ENCODE results near the gene PI4K2A. TPM values are rescaled to one million over a fixed set of nuclear protein-coding genes. Genes with fewer than 3 reads are reported as not detected.

Gene PI4K2A
- total RNA-seq, 2 experiments from 2014 or later, result 8.5 to 8.9 TPM

DNA sequence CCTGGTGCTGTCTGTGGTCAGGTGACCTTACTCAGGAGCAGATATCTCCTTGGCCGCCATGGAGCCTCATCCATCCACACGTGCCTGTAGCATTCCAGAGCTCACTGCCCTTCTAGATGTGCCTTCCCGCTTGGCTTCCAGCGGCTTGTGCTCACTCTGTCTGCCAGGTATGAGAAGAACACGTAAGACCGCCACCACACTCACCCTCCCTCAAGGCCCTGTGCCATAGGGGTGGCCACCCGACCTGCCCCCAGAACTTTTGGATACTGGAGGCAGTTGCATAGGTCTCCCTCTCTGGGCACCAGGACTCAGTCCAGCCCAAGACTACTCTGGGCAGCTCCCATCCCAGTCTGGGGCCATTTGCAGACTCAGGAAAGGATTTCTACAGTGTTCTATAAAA, 77.2 kb downstream of the PI4K2A start:
- Mint-ChIP-seq H3K9me3 (ENCODE audit: low read depth) (no peaks in the 10 kb centered on the region), H3K4me1 (peaks cover 11% of the 10 kb centered on the region), H3K27me3 (peaks cover 6% of the 10 kb centered on the region), H3K4me3 (no peak overlapping the region), H3K36me3 (ENCODE audit: low read depth) (no peaks in the 10 kb centered on the region), H3K27ac (no peak overlapping the region)
- ChIA-PET POLR2A (no interaction called here), CTCF (interaction anchor here (0.6 to 2.2 kb wide), 6 partner anchors 9 to 124 kb away, joined by 3 to 20 read pairs (median 4); partner anchors contain the start of gene AVPI1)
- intact Hi-C loops (cut with DNase I, micrococcal nuclease), result no loop called here
- ATAC-seq (no peak), DNase-seq (no peak)

DNA sequence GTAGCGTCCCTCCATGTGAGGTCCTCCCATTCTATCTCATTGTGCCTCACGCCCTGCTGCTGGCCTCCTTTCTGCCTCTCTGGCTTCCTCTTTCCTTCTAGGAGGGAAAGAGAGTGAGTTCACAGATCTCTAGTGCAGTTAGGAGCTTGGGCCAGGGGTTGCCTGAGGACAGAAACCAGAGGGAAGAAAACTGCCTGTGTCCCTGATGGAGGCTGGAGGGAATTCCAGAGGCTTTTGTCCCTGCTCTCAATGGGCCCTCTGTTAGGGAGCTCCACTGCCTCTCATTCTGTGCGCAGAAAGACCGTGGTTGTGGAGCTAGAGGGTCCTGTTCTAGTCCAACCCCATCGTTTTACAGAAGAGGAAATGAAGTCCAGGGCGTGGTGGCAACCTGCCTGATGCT, 77.7 kb downstream of the PI4K2A start:
- H3K27ac Mint-ChIP-seq, result no peak overlapping the region
- intact Hi-C loops (cut with DNase I, micrococcal nuclease), result no loop called here
- no peak overlapping the region for H3K4me3 Mint-ChIP-seq
- ATAC-seq (no peak), DNase-seq (no peak)
- no peaks in the 10 kb centered on the region for H3K36me3 Mint-ChIP-seq (ENCODE audit: low read depth)
- H3K9me3 Mint-ChIP-seq (ENCODE audit: low read depth), result no peaks in the 10 kb centered on the region
- ChIA-PET CTCF (interaction anchor here (0.7 to 2.0 kb wide), 3 partner anchors 9 to 125 kb away, joined by 3 to 8 read pairs (median 3); partner anchors contain the start of gene AVPI1), POLR2A (no interaction called here)
- peaks cover 2% of the 10 kb centered on the region for H3K27me3 Mint-ChIP-seq
- peaks cover 7% of the 10 kb centered on the region for H3K4me1 Mint-ChIP-seq

DNA sequence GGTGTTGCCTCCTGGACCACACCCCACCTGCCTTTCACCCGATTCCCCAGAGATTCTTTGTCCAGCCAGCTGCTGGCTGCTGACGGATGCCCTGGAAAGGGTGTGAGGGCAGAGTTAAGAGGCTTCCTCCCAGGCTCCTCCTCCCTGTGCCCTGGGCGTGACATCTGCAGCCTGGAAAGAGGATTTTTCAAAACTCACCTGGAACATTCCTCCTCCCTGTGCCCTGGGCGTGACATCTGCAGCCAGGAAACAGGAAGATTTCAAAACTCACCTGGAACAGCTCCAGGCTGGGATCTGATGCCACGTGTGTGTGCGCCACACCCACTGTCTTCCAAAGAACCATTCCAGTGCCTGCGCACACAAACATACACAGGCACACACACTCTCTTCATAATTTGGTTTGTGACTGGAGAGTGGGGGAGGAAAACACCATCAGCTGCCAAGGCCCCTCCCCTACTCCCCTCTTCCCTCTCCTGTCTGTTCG, 78.2 kb downstream of the PI4K2A start:
- Mint-ChIP-seq H3K4me3 (no peak overlapping the region), H3K4me1 (peaks cover 7% of the 10 kb centered on the region), H3K36me3 (ENCODE audit: low read depth) (no peaks in the 10 kb centered on the region), H3K9me3 (ENCODE audit: low read depth) (no peaks in the 10 kb centered on the region), H3K27ac (no peak overlapping the region), H3K27me3 (peaks cover 3% of the 10 kb centered on the region)
- intact Hi-C loops (cut with DNase I, micrococcal nuclease), result no loop called here
- POLR2A ChIA-PET, result no interaction called here
- CTCF ChIA-PET, result interaction anchor here (0.8 to 2.0 kb wide), 2 partner anchors 9 to 32 kb away, joined by 3 to 8 read pairs; partner anchors contain the start of gene AVPI1
- ATAC-seq, result no peak
- DNase-seq, result no peak

DNA sequence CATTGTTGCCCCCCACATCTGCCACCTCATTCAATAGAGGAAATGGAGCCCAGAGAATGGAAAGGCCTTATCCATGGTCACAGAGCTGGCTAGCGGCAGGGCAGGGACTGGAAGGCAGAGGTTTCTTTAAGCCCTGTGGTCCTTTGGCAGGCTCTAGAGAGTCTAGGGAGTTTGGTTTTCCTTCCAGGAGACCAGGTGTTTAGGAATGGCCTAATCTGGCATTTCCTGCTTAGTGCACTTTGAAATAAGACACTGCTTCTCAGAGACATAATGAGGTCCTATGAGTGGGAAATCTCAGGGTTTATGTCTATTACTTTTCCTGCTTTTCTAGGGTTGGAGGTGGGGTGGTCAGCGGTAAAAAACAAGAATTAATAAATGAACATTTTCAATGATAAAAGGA, 79.1 kb downstream of the PI4K2A start:
- Mint-ChIP-seq H3K4me1 (peaks cover 4% of the 10 kb centered on the region), H3K27ac (no peak overlapping the region), H3K36me3 (ENCODE audit: low read depth) (no peaks in the 10 kb centered on the region), H3K4me3 (no peak overlapping the region), H3K9me3 (ENCODE audit: low read depth) (no peaks in the 10 kb centered on the region), H3K27me3 (peaks cover 2% of the 10 kb centered on the region)
- ATAC-seq (no peak), DNase-seq (no peak)
- intact Hi-C loops (cut with DNase I, micrococcal nuclease), result no loop called here
- ChIA-PET CTCF (interaction anchor here (1.3 to 2.0 kb wide), 2 partner anchors 10 to 12 kb away, joined by 4 to 8 read pairs; no protein-coding TSS in a partner anchor), POLR2A (no interaction called here)

DNA sequence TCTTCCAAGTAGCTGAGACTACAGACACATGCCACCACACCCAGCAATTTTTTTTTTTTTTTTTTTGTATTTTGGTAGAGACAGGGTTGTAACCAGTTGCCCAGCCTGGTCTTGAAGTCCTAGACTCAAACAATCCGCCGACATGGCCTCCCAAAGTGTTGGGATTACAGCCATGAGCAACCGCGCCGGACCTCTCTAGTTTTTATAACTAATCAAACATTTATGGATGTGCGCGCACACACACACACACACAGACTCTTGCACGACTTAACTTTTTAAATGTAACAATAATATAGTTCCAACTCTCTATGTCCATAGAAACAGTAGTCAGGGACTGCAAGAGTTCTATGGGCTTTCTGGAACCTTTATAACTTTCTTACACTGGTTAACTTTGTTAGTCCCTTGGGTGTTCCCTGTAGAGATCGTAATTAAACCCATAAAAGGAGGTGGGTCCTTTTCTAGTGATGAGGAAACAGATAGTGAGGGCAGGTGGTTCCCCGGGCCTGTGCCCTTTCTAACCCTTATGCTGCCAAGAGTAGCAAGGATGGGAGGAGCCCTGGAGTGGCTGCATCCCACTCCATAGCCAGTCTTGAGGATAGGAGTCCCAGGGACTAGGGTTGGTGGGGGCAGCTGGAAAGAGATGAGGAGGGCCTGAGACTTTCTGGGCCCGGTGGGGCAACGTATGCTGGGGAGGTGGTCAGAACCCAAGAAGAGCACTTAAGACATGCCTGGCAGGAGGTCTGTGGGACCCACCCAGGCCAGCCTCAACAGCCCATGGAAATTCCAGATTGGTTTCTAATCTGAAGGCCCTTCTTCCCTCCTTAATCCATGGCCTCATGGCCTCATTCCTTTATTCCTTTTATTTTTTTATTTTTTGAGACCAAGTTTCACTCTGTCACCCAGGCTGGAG, 81.7 kb downstream of the PI4K2A start:
- Mint-ChIP-seq H3K9me3 (ENCODE audit: low read depth) (no peaks in the 10 kb centered on the region), H3K27ac (no peak overlapping the region), H3K4me1 (peaks cover 5% of the 10 kb centered on the region), H3K27me3 (peaks cover 3% of the 10 kb centered on the region), H3K4me3 (no peak overlapping the region), H3K36me3 (ENCODE audit: low read depth) (no peaks in the 10 kb centered on the region)
- ATAC-seq (no peak), DNase-seq (no peak)
- intact Hi-C loops (cut with DNase I, micrococcal nuclease), result no loop called here
- ChIA-PET CTCF (interaction anchor here (17.4 kb wide), 1 partner anchor 14 kb away, joined by 384 read pairs; the partner anchor contains the start of gene MARVELD1), POLR2A (no interaction called here)

DNA sequence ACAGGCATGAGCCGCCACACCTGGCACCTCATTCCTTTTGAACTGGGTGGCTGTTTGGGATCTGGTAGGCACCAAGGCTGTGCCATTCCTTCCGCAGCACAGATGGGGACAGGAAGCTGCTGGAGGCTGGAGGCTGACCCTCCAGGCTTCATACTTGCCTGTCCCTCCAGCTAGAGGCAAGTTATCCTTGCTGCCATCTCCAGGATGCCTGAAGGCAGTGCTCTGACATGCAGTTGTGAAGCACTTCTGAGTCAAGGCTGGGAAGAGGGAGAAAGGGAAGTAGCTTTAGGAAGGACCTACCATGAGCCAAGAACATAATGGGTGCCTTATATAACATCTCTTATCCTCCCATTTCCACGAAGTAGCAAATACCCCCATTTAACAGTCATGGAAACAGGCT, 82.5 kb downstream of the PI4K2A start:
- ATAC-seq (no peak), DNase-seq (no peak)
- Mint-ChIP-seq H3K36me3 (ENCODE audit: low read depth) (no peaks in the 10 kb centered on the region), H3K4me3 (no peak overlapping the region), H3K9me3 (ENCODE audit: low read depth) (no peaks in the 10 kb centered on the region), H3K27me3 (peaks cover 3% of the 10 kb centered on the region), H3K4me1 (peaks cover 5% of the 10 kb centered on the region), H3K27ac (no peak overlapping the region)
- CTCF ChIA-PET, result interaction anchor here (0.7 to 17.4 kb wide), 2 partner anchors 15 to 79 kb away, joined by 3 to 384 read pairs; partner anchors contain the start of gene MARVELD1
- intact Hi-C loops (cut with DNase I, micrococcal nuclease), result no loop called here
- POLR2A ChIA-PET, result no interaction called here

DNA sequence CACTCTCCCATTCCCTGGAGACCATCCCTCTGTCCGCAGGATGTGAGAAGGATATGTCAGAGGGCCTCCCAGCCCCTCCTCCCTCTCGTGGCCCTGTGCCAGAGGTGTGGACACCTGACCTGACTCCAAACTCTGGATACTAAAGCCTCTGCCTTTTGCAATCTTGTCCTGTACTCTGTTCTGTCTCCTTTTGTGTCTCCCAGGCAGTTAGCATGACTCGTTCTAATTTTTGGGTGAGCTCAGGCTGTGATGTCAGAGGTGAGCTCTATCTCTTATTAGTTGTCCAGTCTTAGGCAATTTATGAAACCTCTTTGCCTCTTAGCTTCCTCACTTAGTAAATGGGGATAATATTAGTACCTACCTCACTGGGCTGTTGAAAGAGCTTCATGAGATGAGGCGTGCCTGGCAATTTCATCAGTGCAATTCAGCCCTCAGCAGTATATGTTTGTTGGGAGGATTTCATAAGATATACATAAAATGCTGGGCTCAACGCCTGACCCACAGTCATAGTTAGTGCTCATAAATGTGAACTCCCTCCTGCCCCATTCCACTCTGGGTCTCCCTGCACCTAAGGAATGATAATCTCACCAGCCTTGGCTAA, 84.0 kb downstream of the PI4K2A start:
- H3K27me3 Mint-ChIP-seq, result peaks cover 7% of the 10 kb centered on the region
- H3K4me1 Mint-ChIP-seq, result peaks cover 5% of the 10 kb centered on the region
- ChIA-PET CTCF (interaction anchor here (0.6 to 17.4 kb wide), 11 partner anchors 9 to 927 kb away, joined by 3 to 384 read pairs (median 3); partner anchors contain the start of genes AVPI1 and MARVELD1), POLR2A (no interaction called here)
- no peak overlapping the region for H3K4me3 Mint-ChIP-seq
- H3K9me3 Mint-ChIP-seq (ENCODE audit: low read depth), result no peaks in the 10 kb centered on the region
- intact Hi-C loops (cut with DNase I, micrococcal nuclease), result no loop called here
- no peak overlapping the region for H3K27ac Mint-ChIP-seq
- DNase-seq (no peak), ATAC-seq (no peak)
- H3K36me3 Mint-ChIP-seq (ENCODE audit: low read depth), result no peaks in the 10 kb centered on the region

Other genes starting within 250 kb of the PI4K2A start
- gene RRP12, start 239.3 kb upstream of the PI4K2A start, total RNA-seq, result 10 to 100 TPM; 45.9 to 49.4 TPM
- 1,000 to 10,000 TPM; 1,151 to 1,499 TPM for gene PGAM1, start 214.5 kb upstream of the PI4K2A start, total RNA-seq
- gene EXOSC1, start 194.7 kb upstream of the PI4K2A start, total RNA-seq, result 10 to 100 TPM; 52.3 to 54.2 TPM
- 10 to 100 TPM; 34.6 to 42.8 TPM for gene ZDHHC16, start 194.5 kb upstream of the PI4K2A start, total RNA-seq
- gene MMS19, start 142.2 kb upstream of the PI4K2A start, total RNA-seq, result 100 to 1,000 TPM in 1 of 2 experiments, 10 to 100 TPM in 1; 91.3 to 107 TPM
- 1 to 10 TPM; 1.4 to 1.5 TPM for gene UBTD1, start 141.7 kb upstream of the PI4K2A start, total RNA-seq
- gene ANKRD2, start 67.9 kb upstream of the PI4K2A start, total RNA-seq, result not detected
- gene HOGA1, start 56.3 kb upstream of the PI4K2A start, total RNA-seq, result not detected
- not detected for gene C10orf62, start 51.0 kb upstream of the PI4K2A start, total RNA-seq
- 1 to 10 TPM; 3.9 to 5.3 TPM for gene MORN4, start 7.2 kb upstream of the PI4K2A start, total RNA-seq
- gene AVPI1, start 46.6 kb downstream of the PI4K2A start, total RNA-seq, result 1 to 10 TPM; 2.1 to 2.2 TPM
- gene MARVELD1, start 73.1 kb downstream of the PI4K2A start, total RNA-seq, result 1 to 10 TPM; 1.8 to 1.9 TPM
- gene ZFYVE27, start 96.5 kb downstream of the PI4K2A start, total RNA-seq, result 10 to 100 TPM; 20.2 to 22.6 TPM
- gene SFRP5, start 131.3 kb downstream of the PI4K2A start, total RNA-seq, result not detected
- gene GOLGA7B, start 209.2 kb downstream of the PI4K2A start, total RNA-seq, result under 1 TPM; 0.47 to 0.57 TPM

Measured in activated CD4-positive, alpha-beta T cell treated with anti-CD3 and anti-CD28 coated beads for 36 hours (primary cell).